K562 (cell line): ENCODE measurements around the gene SLC25A45. TPM values are rescaled to one million over a fixed set of nuclear protein-coding genes. Genes with fewer than 3 reads are reported as not detected.
A peak's percentile ranks its signal among the peaks of the same experiment; 100 is the strongest.

Experiments used
- BACH1 ChIP-seq: fragments of 200-800 bp; sonication (Bioruptor generic); IDR thresholded peaks from 2 replicates; pipeline ENCODE4 v1.6.1; 2016; ENCODE audit warnings: missing genetic modification characterization, missing compliant biosample characterization
- CBFA2T2 ChIP-seq: fragments of 450-650 bp; conservative IDR thresholded peaks from 2 replicates; pipeline ENCODE4 v1.6.1; 2017; ENCODE audit warnings: mild to moderate bottlenecking
- ELF4 ChIP-seq: fragments of 450-650 bp; formaldehyde crosslinking; IDR thresholded peaks from 2 replicates; pipeline ENCODE4 v1.4.0; 2022; ENCODE audit warnings: missing genetic modification characterization
- FUS ChIP-seq: fragments of 200-400 bp; formaldehyde crosslinking; optimal IDR thresholded peaks from 2 replicates; pipeline ENCODE3; 2017; ENCODE audit warnings: low read depth, low read length
- HOXB6 ChIP-seq: fragments of 250-450 bp; sonication (Bioruptor Pico); IDR thresholded peaks from 2 replicates; pipeline ENCODE4 v1.5.1; 2022; ENCODE audit warnings: mild to moderate bottlenecking, borderline replicate concordance
- KDM4B ChIP-seq, 2 experiments: fragments of 450-650 bp in 1 of 2; sonication (generic) in 1 of 2; IDR thresholded peaks; 2 replicates each; pipeline ENCODE4 v1.6.1; 2016 to 2017; ENCODE audit warnings: borderline replicate concordance in 2 of 2, antibody characterized with exemption in 1 of 2, low read depth in 1 of 2, mild to moderate bottlenecking in 1 of 2
- POLR2AphosphoS2 ChIP-seq: IDR thresholded peaks from 2 replicates; pipeline ENCODE4 v1.6.1; 2012; ENCODE audit warnings: low read length, improper control_type of control experiment
- POLR2AphosphoS5 ChIP-seq: IDR thresholded peaks from 2 replicates; pipeline ENCODE4 v1.6.1; 2011; ENCODE audit warnings: mild to moderate bottlenecking, low read depth, low read length, moderate library complexity; ENCODE audit not compliant: control insufficient read depth, insufficient read depth
- STAT5A ChIP-seq: IDR thresholded peaks from 2 replicates; pipeline ENCODE4 v1.6.1; 2012; ENCODE audit warnings: low read length, inconsistent platforms, borderline replicate concordance
- SUPT5H ChIP-seq: fragments of 450-650 bp; IDR thresholded peaks from 2 replicates; pipeline ENCODE4 v1.6.1; 2016
- TFAM ChIP-seq: fragments of 250-450 bp; sonication (Bioruptor Pico); conservative IDR thresholded peaks from 2 replicates; pipeline ENCODE4 v1.5.0; 2021; ENCODE audit warnings: mild to moderate bottlenecking, moderate library complexity
- XRCC5 ChIP-seq: fragments of 200-400 bp; formaldehyde crosslinking; IDR thresholded peaks from 2 replicates; pipeline ENCODE4 v1.6.1; 2017; ENCODE audit warnings: low read depth, mild to moderate bottlenecking, low read length
- YBX1 ChIP-seq: fragments of 450-650 bp; IDR thresholded peaks from 2 replicates; pipeline ENCODE4 v1.7.1; 2016; ENCODE audit warnings: mild to moderate bottlenecking
- ZBED1 ChIP-seq: IDR thresholded peaks from 2 replicates; pipeline ENCODE4 v1.6.1; 2014
- ZFPM2 ChIP-seq: fragments of 250-450 bp; sonication (Bioruptor Pico); IDR thresholded peaks from 2 replicates; pipeline ENCODE4 v1.5.1; 2022; ENCODE audit warnings: mild to moderate bottlenecking
- ZNF174 ChIP-seq: fragments of 250-450 bp; sonication (Bioruptor Pico); IDR thresholded peaks from 2 replicates; pipeline ENCODE4 v1.4.0; 2020; ENCODE audit warnings: mild to moderate bottlenecking
- ZNF184 ChIP-seq: sonication (generic); formaldehyde crosslinking; IDR thresholded peaks from 2 replicates; pipeline ENCODE4 v1.5.0; 2020; ENCODE audit warnings: missing genetic modification reagents
- ZNF239 ChIP-seq: fragments of 250-450 bp; sonication (Bioruptor Pico); IDR thresholded peaks from 2 replicates; pipeline ENCODE4 v1.4.0; 2020; ENCODE audit warnings: mild to moderate bottlenecking
- ZNF445 ChIP-seq: fragments of 250-450 bp; sonication (Bioruptor Pico); IDR thresholded peaks from 2 replicates; pipeline ENCODE4 v1.4.0; 2020; ENCODE audit warnings: low read depth, mild to moderate bottlenecking, moderate library complexity
- ZNF717 ChIP-seq: fragments of 250-450 bp; sonication (Bioruptor Pico); IDR thresholded peaks from 2 replicates; pipeline ENCODE4 v1.5.0; 2021
- ZNF79 ChIP-seq: fragments of 250-450 bp; sonication (Bioruptor Pico); IDR thresholded peaks from 2 replicates; pipeline ENCODE4 v1.4.0; 2020; ENCODE audit warnings: low read depth, mild to moderate bottlenecking, moderate library complexity
- polyA plus RNA-seq, 8 experiments: library from polyadenylated mRNA; depleted of rRNA in 4 of 8; stranded (reverse) in 5 of 8; unstranded in 3 of 8; fragments of >200 nt; fragmentation: Nextera tagmentation in 2 of 8; fragmentation: Illumina TruSeq in 1 of 8; extraction: Ambion mirVana in 2 of 8; extraction: Trizol in 1 of 8; gene quantifications; 2 replicates each; pipeline versions ENCODE4 v1.2.1 to v1.2.3, GENCODE V29; 2011 to 2014; ENCODE audit warnings: inconsistent platforms in 1 of 8, missing spikeins in 1 of 8
- total RNA-seq, 7 experiments: library from RNA; depleted of rRNA in 6 of 7; stranded (reverse); fragments of >200 nt in 6 of 7; fragmentation: Illumina TruSeq in 2 of 7; extraction: Trizol in 2 of 7; gene quantifications; 2 replicates each; pipeline versions ENCODE4 v1.2.1 to v1.2.3, GENCODE V29; 2011 to 2021; ENCODE audit warnings: low replicate concordance in 1 of 7
- TF ChIP-seq, protein P1 (sequence below): fragments of 250-450 bp; sonication (Bioruptor Pico); IDR thresholded peaks from 2 replicates; pipeline ENCODE4 v1.5.0; 2020; ENCODE audit warnings: mild to moderate bottlenecking
- TF ChIP-seq, protein P2 (sequence below): fragments of 250-450 bp; sonication (Bioruptor Pico); IDR thresholded peaks from 2 replicates; pipeline ENCODE4 v1.5.0; 2021
- TF ChIP-seq, protein P3 (sequence below): fragments of 250-450 bp; sonication (Bioruptor Pico); IDR thresholded peaks from 2 replicates; pipeline ENCODE4 v1.5.1; 2021; ENCODE audit warnings: mild to moderate bottlenecking
- TF ChIP-seq, protein P4 (sequence below): fragments of 450-650 bp; formaldehyde crosslinking; IDR thresholded peaks from 2 replicates; pipeline ENCODE4 v1.4.0; 2020; ENCODE audit warnings: mild to moderate bottlenecking, moderate library complexity

The SLC25A45 gene
- total and polyA plus RNA-seq, 9 of the 15 experiments (the other 6 are each of a cell fraction or from before 2014, with no cell fraction given): 0.15 to 2.3 (median 0.68) TPM

DNA sequence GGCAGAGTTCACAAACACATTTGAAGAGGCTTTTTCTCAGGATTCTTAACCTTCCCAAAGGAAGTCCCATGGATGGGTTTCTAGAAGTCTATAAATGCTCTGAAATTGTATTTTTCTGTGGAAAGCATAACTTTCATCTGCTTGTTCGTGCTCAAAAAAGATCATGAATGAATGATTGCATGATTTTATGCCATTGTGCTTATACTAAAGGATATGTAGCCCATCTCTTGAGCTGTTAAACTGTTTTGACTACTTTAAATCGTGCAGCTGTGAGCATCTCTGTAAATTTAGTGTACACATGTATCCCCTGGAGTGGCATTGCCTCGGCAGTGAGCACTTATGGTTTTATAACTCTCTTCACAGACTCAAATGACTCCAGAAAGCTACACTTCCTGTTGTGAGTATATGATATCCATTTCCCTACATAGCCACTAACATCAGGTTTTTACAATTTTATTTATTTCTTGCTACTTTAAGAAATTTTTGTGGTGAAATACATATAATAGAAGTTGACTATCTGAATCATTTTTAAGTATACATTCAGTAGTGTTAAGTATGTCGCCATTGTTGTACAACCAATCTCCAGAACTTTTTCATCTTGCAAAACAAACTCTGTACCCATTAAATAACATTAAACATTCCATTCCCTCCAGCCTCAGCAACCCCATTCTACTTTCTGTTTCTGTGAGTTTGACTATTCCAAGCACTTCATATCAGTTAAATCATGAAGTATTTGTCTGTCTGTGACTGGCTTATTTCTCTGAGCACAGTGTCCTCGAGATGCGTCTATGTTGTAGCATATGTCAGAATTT lies 48.2 kb upstream of the SLC25A45 start (continued):
- TF ChIP-seq, protein P1, sequence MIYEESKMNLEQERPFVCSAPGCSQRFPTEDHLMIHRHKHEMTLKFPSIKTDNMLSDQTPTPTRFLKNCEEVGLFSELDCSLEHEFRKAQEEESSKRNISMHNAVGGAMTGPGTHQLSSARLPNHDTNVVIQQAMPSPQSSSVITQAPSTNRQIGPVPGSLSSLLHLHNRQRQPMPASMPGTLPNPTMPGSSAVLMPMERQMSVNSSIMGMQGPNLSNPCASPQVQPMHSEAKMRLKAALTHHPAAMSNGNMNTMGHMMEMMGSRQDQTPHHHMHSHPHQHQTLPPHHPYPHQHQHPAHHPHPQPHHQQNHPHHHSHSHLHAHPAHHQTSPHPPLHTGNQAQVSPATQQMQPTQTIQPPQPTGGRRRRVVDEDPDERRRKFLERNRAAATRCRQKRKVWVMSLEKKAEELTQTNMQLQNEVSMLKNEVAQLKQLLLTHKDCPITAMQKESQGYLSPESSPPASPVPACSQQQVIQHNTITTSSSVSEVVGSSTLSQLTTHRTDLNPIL (CRISPR knock-in tag): 0 out of 2 replicates have a peak, but pooled peaks have one; percentile 15
- TF ChIP-seq ZNF717 (CRISPR knock-in tag) (no peak), ZNF174 (CRISPR knock-in tag) (0 out of 2 replicates have a peak, but pooled peaks have one; percentile 22), BACH1 (no peak), YBX1 (no peak), ELF4 (no peak), POLR2AphosphoS5 (no peak), POLR2AphosphoS2 (peak; percentile 60; the same call in 1 of the 2 replicates), SUPT5H (peak; percentile 11; the same call in 1 of the 2 replicates), STAT5A (no peak; the same call in 1 of the 2 replicates), FUS (no peak), ZNF184 (no peak), HOXB6 (no peak), ZFPM2 (no peak), CBFA2T2 (no peak), KDM4B (IDR thresholded peaks at IDR 0.05; ENCODE audit: borderline replicate concordance in 2 of 2, low read depth in 1 of 2) (no peak), TFAM (no peak), ZNF239 (CRISPR knock-in tag) (no peak), XRCC5 (no peak), ZNF445 (CRISPR knock-in tag) (peak; percentile 11; the same call in 1 of the 2 replicates), ZBED1 (no peak), ZNF79 (no peak)
- TF ChIP-seq, protein P2, sequence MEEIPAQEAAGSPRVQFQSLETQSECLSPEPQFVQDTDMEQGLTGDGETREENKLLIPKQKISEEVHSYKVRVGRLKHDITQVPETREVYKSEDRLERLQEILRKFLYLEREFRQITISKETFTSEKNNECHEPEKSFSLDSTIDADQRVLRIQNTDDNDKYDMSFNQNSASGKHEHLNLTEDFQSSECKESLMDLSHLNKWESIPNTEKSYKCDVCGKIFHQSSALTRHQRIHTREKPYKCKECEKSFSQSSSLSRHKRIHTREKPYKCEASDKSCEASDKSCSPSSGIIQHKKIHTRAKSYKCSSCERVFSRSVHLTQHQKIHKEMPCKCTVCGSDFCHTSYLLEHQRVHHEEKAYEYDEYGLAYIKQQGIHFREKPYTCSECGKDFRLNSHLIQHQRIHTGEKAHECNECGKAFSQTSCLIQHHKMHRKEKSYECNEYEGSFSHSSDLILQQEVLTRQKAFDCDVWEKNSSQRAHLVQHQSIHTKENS (CRISPR knock-in tag): no peak
- TF ChIP-seq, protein P3, sequence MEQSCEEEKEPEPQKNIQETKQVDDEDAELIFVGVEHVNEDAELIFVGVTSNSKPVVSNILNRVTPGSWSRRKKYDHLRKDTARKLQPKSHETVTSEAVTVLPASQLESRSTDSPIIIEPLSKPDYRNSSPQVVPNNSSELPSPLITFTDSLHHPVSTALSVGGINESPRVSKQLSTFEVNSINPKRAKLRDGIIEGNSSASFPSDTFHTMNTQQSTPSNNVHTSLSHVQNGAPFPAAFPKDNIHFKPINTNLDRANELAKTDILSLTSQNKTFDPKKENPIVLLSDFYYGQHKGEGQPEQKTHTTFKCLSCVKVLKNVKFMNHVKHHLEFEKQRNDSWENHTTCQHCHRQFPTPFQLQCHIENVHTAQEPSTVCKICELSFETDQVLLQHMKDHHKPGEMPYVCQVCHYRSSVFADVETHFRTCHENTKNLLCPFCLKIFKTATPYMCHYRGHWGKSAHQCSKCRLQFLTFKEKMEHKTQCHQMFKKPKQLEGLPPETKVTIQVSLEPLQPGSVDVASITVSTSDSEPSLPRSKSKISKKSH (CRISPR knock-in tag): no peak
- TF ChIP-seq, protein P4, sequence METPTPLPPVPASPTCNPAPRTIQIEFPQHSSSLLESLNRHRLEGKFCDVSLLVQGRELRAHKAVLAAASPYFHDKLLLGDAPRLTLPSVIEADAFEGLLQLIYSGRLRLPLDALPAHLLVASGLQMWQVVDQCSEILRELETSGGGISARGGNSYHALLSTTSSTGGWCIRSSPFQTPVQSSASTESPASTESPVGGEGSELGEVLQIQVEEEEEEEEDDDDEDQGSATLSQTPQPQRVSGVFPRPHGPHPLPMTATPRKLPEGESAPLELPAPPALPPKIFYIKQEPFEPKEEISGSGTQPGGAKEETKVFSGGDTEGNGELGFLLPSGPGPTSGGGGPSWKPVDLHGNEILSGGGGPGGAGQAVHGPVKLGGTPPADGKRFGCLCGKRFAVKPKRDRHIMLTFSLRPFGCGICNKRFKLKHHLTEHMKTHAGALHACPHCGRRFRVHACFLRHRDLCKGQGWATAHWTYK: peak; percentile 21; the same call in 1 of the 2 replicates
